HuH-7 (cell line): Measurements from ENCODE around the gene NET1.
"Not testable (repeated sequence)": the region's sequence is repeated elsewhere in the genome, so short reads cannot be mapped to it uniquely, and the experiment has no call there.

ENCODE experiments used
- DNase-seq: peaks from one replicate; pipeline ENCODE4 v3.0.0; 2011; ENCODE audit warnings: low spot score

The NET1 gene

DNA sequence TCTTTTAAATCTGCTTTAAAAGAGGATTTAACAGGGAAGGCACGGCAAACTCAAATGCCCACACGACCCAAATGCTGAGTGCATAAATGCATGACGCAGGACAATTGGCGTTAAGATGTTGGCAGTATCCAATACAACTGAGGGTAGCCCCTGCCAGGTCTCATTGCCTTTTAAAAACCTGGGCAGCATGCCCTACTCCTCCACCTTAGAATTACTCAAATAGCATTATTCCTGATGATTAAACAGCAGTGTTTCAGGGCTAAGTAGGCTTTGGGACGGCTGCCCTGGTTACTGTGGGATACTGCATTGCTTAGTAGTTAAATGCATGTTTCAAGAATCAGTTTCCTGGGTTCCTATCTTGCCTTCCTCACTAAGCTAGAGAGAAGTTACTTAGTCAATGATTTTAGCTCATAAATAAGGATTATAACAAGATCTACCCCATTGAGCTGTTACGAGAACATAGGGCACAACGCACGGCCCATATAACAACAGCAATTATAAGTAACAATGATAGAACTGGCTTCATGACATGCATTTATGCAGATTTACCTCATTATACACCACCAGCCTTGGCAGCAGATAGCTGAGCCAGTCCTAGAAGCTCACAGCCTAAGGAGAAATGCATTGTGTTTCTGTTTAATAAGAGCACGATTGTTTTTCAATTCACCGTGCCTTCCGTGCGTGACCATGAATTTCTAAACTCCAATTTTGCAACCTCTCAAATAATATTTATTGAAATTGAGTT is 15.6 kb upstream of the NET1 start:
- DNase-seq, result no peak

DNA sequence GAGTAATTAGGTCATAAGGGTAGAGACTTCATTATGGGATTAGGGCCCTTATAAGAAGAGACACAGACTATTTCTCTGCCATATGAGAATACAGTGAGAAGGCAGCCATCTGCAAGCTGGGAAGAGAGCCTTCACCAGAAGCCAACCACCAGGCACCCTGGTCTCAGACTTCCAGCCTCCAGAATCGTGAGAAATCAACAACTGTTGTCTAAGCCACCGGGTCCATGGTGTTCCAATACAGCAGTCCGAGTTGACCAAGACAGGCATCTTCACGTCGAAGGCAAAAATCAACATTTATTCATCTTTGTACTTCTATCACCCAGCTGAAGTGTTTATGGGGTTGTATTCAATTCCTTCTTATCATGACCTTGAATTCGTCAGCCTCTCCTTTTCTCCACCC is 13.0 kb upstream of the NET1 start:
- DNase-seq, result no peak

- DNase-seq, result no peak
Measured at GRCh38 chr10:5400468-5401240, 11.7 kb upstream of the NET1 start.

- DNase-seq, result no peak
Measured at GRCh38 chr10:5402798-5403197, 9.6 kb upstream of the NET1 start.

- no peak for DNase-seq
Measured at GRCh38 chr10:5404208-5405041, 7.9 kb upstream of the NET1 start, which contains the start of gene TUBAL3. TUBAL3 (minus strand) TSS chr10:5404828; CDS start chr10:5404792, 36 bp downstream.

DNA sequence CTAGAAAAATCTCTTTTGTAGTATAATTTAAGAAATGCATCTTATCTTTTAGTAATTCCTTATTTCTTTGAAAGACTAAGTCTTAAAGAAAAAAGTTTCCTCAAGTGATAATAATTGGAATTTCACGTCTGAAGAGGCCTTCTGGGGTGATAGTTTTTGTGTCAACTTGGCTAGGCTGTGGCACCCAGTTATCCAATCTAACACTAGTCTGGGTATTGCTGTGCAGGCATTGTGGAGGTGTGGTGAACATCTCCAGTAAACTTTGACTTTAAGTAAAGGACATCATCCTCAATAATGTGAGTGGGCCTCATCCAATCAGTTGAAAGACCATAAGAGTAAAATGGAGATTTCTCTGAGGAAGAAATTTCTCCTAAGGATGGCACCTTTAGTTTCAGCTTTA is 5.4 kb upstream of the NET1 start:
- no peak for DNase-seq

- not testable (repeated sequence) for DNase-seq
Measured at GRCh38 chr10:5410787-5411186, 1.6 kb upstream of the NET1 start.

DNA sequence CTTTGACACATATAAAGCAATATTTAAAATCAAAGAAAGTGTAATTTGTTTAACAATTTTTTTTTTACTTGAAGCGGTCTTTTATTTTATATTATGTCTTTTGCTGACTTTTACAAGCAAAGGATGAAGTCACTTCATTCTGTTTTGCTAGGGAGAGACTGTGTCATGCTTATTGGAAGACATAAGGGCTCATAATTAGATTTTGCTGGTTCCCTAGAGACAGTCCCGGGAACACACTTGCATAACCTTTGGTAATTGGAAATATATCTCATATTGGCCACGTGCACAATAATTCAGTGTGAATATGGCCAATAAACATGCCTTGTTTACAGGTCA is 448 bp upstream of the NET1 start:
- DNase-seq, result peak; percentile 10

GRCh38 chr10:5413012-5413938 is 918 bp downstream of the NET1 start:
- DNase-seq, result peak; percentile 30

- DNase-seq, result no peak
Measured at GRCh38 chr10:5416981-5417380, 4.6 kb downstream of the NET1 start.

GRCh38 chr10:5418584-5418983 is 6.2 kb downstream of the NET1 start:
- DNase-seq, result no peak

- no peak for DNase-seq
Measured at GRCh38 chr10:5419466-5420094, 7.2 kb downstream of the NET1 start.

GRCh38 chr10:5423771-5424170 is 11.4 kb downstream of the NET1 start:
- no peak for DNase-seq

DNA sequence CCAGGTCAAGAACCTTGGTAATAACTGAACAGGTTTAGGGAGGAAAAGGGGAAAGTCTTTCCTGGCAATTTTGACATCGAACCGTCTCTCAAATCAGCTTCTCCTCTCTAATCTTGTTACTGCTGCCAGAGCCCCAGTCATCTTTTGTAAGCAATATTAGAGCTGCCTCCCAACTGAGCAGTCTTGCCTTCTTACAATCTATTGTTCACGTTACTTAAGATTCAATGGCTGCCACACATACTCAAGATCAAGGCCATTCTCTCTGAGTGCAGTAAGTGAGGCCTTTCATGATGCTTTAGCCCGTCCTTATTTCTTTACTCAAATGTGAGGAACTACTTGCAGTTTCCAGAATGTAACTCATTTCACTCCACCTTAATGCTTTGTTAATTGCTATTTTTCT is 12.4 kb downstream of the NET1 start:
- no peak for DNase-seq

DNA sequence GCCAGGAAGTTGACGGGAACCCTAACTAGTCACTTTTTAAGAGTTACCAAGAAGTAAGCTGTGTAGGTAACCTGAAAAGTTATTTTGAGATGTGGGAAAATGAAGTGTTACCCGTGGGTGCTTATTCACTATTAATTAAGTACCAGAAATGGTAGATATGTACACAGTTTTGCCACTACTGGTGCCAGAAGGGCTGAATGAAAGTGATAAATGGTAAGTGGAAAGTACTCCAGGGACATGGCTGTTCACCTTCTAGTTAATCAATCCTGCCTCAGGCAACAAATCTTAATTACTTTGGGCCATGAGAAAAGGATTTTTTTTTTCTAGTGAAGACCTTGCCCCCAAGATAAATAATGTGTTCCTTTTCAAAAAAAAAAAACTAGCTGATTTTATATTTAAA is 15.8 kb downstream of the NET1 start:
- no peak for DNase-seq

- DNase-seq, result no peak
Measured at GRCh38 chr10:5433182-5433581, 20.8 kb downstream of the NET1 start.

DNA sequence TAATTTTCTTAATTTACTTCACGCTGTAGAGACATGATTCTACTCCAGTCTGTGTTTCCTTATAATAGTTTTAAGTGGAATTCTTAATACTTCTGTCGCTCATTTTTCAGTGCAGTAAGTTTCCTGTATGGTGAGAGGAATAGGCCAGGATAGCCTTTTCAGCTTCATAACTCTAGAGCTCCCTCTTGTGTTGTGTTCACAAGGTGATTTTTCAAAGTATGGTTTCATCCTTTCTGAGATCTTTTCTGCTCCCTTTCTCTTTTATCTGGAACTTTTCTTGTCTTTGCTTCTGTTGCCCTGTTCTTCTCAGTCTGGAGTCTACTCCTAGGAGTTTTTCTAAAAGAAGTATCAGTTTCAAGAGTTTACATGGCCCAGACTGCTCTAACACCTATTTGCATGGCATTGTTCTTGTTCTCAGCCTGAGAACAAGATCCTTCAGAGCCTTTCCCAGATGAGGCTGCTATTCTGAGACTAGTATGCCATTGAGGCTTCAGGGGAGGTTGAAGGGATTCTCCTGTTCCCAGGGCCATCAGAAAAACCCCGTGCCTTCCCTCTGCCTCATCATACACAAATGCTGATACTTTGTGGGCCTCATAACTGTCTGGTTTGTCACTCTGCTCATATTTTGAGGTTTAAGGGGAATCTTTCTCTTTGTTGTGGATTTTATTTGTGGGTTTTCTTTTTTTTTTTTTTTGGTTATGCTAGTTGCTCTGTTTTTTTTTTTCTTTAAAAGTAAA is 21.8 kb downstream of the NET1 start:
- no peak for DNase-seq

DNA sequence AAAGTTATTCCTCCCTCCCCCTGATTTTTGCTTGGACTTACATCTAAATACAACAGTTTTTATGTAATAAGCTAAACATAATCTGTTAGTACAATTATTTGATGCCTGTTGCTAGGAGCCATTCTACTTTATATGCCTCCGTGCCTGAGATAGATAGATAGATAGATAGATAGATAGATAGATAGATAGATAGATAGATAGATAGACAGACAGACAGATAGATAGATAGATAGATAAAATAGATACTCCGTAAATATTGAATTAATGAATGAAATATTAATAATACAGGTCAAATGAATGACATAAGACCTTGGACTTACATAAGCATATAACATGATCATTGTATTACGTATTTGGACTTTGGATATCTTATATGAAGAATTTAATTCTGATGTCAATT is 23.0 kb downstream of the NET1 start:
- DNase-seq, result no peak

DNA sequence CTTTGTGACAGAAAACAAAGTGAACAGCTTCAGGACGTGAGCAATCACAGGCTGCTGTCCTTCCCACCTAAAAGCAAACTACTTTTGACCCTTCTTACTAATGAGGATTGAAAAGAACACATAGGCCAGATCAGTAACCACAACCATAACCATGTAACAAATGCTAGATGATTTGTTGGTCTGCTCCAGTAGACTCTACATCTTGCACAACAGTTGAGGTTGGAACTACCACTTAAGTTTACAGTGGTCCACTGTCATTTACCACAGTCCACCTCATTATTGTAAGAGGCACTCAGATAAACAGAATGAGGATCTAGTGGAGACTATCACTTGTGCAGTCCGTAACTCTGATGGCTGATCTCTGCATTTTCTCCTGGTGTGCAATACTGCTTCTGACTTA is 27.8 kb downstream of the NET1 start:
- DNase-seq, result no peak

- no peak for DNase-seq
Measured at GRCh38 chr10:5441106-5441505, 28.7 kb downstream of the NET1 start.
